NCI-H2029 (cell line): Measurements from ENCODE around the gene SNX27.
"Not testable (repeated sequence)": the region's sequence is repeated elsewhere in the genome, so short reads cannot be mapped to it uniquely, and the experiment has no call there.

Source experiments
- DNase-seq: peaks from one replicate; lab custom pipeline; 2025; lab: John Stamatoyannopoulos, UW

SNX27 gene

DNA sequence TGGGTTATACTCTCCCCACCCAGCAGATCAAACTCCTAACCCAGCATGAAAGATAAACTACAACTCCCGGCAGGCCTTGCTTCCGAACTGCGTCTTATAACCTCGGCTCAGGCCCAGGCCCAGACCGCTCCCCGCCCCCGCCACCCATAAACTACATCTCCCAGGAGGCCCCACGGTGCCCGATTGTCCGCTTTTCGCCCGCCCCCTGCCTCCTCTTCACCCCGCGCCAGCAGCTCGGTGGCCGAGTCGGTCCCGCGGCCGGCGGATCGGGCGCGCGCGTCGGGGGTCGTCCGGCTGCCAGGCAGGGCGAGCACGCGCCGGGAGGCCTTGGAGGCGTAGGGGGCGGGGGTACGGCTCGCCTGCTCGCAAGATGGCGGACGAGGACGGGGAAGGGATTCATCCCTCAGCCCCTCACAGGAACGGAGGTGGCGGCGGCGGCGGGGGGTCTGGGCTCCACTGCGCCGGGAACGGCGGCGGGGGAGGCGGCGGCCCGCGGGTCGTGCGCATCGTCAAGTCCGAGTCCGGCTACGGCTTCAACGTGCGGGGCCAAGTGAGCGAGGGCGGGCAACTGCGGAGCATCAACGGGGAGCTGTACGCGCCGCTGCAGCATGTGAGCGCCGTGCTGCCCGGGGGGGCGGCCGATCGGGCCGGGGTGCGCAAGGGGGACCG is at the start of gene SNX27:
SNX27 (plus strand) TSS at position 219 of the 669 bp plus-strand sequence; CDS start at position 371, 152 bp downstream.
- DNase-seq: peak; percentile 85

DNA sequence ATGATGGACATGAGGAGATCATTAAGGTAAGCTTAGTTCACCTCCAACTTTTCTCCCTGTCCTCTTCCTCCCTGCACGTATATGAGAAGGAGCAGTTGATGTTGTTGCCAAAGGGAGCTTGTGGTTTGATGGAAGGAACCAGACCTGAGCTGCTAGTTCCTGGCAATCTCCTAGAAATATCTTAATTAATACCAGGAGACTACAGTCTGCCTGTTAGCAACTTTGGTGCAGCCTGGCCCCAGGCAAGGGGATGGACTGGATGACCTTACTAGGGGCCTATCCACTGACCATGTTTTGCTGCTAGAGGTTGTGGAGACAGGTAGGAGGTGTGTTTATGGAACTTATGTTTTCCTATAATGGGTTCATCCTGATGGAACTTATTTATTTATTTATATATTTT is 49.2 kb upstream of the SNX27 start:
- DNase-seq: no peak

GRCh38 chr1:151563376-151563775 is 48.5 kb upstream of the SNX27 start:
- DNase-seq: no peak

- no peak for DNase-seq
Observed at GRCh38 chr1:151565502-151566189, 46.2 kb upstream of the SNX27 start.

- DNase-seq: no peak
Observed at GRCh38 chr1:151568626-151569088, 43.2 kb upstream of the SNX27 start.

GRCh38 chr1:151570819-151571218 is 41.0 kb upstream of the SNX27 start:
- peak; percentile 12 for DNase-seq

DNA sequence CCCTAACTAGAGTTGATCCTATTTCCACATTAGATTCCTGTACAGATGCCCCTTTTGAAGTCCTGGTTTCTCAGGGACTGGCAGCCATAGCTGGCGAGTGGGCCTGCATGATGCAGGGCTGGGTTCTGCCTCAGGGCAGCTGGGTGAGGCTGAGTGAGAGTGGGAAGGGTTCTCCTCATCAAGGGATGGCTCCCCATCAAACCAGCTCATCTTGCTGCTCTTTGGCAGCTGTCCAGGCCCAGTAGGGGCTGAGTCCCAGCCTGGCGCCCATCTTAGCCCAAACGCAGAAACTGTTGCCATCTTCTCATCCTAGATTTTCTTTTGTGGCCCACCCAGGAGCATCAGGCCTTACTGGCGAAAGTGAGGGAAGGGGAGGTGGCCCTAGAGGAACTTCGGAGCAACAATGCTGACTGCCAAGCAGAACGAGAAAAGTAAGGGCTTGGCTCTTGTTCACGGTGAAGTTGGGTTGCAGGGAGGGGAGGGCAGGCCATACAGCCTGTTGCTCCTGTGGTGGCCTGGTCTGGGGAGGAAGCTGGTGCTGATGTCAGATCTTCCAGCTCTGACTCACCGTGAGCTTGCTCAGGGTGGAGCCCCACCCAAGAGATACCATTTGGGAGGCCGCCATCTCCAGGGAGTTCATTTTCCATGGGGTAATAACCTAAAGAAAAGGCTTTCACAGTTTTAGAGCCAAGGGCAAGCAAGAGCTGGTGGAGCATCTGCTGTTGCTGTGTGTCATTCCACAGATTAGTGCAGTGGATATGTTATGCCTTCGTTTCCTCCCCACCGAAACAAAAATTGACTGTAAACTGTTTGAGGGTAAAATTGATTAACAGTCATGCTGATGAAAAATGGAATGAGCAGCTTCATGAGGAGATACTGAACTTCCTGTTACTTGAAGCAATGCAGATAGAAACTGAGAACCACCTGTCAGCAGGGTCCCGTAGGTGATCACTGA is 37.0 kb upstream of the SNX27 start:
- no peak for DNase-seq

DNA sequence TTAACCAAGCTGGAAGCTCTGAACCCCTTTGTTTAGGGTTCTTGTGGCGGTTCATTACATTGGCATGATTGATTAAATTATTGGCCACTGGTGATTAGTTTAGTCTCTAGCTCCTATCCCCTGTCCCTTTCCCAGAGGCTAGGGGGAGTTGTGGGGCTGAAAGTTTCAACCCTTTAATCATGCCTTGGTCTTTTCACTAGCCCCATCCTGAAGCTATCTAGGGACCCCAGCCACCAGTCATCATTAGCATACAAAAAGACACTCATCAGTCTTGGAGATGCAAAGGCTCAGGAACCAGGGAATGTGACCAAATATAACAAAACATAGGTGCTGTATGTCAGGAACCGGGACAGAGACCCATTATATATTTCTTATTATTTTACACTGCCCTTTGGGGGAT is 34.7 kb upstream of the SNX27 start:
- DNase-seq: no peak

GRCh38 chr1:151578941-151579340 is 32.9 kb upstream of the SNX27 start:
- DNase-seq: no peak

DNA sequence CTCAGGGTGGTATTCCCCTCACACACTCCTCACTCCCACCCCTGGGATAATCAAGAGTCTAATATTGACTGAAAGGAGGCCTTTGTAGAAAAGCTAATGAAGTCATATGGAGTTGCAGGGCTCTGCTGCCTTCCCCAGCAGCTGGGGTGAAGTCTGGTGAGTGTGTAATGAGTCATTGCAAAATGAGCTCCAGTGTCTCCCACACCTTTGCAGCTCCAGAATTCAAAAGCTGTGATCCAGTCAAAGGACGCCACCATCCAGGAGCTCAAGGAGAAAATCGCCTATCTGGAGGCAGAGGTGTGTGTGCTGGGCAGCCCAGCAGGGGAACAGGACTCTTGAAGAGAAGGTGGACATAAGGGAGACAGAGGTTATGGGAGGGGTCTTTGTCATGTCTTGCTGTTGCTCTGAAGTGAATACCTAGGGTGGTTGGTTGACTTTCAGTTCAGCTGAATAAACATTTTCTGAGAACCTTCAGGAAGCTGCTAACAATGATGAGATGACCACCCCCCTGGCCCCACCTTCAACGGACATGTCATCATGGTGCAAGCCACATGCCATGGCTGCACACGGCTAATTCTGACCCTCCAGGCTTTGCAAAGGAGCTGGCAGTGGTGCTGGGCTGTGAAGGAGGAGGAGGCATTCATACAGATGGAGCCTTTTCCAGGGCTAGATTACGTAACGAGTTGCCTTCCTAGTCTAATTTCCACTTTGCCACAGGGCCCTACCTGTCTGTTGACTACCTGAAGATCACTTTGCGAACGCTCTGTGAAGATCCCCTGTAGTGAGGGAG is 32.2 kb upstream of the SNX27 start:
- no peak for DNase-seq

DNA sequence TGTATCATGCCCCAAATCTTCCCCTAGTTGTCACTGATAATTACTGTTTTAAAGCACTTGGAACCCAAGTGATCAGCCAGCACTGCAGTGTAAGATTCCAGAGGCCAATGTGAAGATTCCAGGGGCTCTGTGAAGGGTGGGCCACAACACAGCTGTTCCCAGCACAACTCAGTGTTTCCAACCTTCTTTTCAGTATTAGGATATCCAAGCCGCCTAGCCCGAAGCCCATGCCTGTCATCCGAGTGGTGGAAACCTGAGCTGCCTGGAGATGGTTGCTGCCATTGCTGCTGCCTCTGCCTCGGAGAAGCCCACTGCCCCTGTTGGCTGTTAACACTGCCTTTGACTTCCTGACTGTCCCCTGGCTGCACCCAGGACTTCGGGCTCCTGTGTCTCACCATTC is 30.4 kb upstream of the SNX27 start:
- no peak for DNase-seq

DNA sequence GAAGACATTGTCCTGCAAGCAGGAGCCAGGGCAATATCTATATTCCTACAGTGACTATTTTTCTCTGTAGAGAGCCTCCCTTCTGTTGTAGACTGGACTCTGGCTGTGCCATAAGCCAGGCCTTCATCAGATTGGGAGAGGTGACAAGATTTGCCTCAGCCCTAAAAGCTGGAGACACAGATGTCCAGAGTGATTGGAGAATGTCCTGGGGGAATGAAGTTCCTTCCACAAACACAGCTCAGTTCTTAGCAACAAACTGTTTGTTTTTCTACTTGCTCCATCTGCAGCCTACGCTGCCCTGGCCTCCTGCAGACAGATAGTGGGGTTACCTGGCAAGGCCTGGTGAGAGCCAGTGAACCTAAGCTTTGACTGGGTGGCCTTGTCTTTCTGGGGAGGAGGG is 29.9 kb upstream of the SNX27 start:
- DNase-seq: no peak

DNA sequence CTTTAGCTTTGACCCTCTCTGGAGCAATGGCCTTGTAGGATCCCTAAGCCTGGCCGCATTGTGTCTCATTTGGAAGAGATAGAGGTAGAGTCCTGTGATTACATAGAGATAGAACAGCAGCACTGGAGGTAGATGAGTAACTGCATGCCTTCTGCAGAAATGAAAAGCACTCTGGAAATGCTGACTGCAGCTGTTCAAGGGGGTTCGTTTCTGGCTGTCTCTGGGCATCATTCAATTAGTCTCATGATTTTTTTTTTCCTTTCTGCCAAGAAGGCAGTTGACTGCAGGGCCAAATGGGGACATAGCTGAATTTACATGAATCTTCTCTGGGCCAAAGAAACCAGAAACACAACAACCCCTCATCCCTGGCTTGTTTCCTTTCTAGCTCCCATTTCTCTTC is 28.1 kb upstream of the SNX27 start:
- DNase-seq: no peak

DNA sequence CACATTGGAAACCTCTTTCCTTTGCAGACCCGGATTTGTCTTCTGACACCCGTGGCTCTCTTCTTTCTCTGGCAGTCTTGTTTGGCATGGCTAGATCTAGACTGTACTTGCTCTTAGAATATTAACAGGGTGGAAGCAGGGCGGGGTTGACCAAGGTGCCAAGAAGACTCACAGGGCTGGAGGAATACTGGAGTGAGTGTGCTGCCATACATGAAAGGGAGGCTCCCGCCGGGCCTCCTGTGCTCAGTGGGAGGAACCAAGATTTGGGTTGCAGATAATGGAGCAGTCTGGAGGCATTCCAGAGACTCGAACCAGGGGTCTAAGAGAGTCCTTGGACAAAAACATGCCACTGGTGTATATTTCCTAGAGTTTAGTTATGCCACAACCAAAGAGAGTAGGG is 27.6 kb upstream of the SNX27 start:
- no peak for DNase-seq

GRCh38 chr1:151584780-151585179 is 27.1 kb upstream of the SNX27 start:
- no peak for DNase-seq

DNA sequence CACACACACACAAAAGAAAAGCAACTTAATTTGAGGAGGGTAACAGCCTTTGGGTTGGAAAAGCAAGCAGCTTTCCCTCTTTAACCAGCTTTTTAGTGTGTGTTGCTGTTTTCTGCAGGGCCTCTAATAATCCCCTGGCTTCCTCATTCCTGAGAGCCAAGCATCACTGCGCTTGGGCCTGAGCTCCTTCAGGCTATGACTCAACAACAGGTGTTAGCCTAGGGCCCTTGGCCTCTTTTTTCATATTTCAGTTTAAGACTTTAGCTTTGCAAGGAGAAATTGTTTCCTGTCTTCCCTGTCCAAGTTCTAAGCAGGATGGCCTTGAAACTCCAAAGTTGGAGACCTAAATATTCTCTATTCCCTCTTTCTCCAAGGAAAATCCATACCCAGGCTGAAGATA is 26.2 kb upstream of the SNX27 start:
- peak; percentile 8 for DNase-seq

DNA sequence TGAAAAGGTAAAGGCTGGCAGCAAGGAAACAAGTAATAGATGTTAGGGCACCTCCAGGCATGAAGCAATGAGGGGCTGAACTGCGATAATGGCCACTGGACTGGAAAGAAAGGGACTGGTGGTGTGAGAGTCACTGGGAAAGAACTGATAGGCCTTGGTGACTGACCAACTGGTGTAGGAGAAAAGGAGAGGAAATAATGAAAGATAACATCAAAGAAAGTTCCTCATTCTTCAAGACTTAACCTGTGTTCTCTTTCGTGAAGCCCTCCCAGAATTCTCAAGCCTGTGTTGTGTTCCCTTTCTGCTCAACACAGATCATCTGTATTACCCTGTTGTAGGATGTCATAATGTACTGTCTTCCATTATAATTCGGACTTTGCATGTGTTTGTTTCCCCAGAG is 20.9 kb upstream of the SNX27 start:
- no peak for DNase-seq

DNA sequence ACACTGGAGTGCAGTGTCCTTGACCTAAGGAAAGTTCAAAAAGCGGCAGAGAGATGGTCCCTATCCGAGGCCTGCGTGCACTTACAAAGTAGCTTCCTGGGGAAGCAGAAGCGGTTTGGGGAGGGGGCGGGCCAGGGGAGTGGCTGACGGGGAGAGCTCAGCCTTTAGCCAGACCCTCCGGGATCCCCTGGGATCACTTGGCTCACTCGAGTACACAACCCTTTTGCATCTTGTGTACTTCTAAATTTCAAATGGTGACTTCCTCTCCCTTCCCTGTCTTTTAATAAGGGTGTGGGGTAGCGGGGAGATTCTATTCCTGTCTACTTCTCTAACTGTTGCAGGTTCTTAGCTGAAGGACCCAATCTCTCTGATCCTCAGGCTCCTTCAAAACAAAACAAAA is 18.1 kb upstream of the SNX27 start:
- no peak for DNase-seq

DNA sequence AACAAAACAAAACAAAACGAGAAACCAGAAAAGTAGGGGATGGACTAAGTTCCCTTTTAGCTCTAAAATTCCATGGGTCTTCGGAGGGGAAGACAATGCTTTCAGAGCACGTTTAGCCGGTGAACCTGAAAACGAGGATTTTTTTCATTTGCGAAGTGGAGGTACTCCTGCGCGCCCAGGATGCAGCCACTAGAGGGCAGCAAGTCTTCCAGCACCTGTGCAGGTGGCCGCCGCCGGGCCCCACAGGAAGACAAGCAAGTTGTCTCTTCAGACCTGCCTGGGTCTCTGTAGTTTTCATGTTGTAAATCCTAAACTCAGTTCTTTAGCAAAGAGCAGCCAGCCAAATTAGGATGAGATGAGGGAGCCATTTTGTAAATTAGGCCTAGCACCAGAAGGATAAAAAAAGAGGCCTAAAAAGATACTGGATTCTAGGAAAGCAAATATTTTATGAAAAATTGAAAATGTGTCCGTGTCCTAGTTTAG is 17.7 kb upstream of the SNX27 start:
- peak; percentile 69 for DNase-seq

GRCh38 chr1:151596166-151596953 is 15.5 kb upstream of the SNX27 start:
- no peak for DNase-seq

DNA sequence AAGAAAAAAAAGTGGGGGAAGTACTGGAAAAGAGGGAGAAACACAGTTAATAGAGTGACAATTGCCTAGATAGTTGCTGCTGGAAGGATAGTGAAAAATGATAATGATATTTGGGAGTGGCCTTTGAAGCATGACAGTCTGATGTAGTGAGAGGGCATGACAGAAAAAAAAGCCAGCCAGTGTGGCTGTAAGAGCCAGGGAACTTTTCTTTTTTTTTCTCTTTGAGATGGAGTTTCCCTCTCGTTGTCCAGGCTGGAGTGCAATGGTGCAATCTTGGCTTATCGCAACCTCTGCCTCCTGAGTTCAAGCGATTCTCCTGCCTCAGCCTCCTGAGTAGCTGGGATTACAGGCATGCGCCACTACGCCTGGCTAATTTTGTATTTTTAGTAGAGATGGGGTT is 9.3 kb upstream of the SNX27 start:
- DNase-seq: not testable (repeated sequence)
